K562 (cell line): Measurements from ENCODE around the gene ZNF148.

Experiments
- ARID1B ChIP-seq: fragments of 450-650 bp; IDR thresholded peaks from 2 replicates; pipeline ENCODE4 v1.6.1; 2016; ENCODE audit warnings: antibody characterized with exemption, mild to moderate bottlenecking, inconsistent platforms
- CCAR2 ChIP-seq: fragments of 200-400 bp; formaldehyde crosslinking; IDR thresholded peaks from 2 replicates; pipeline ENCODE4 v1.6.1; 2017; ENCODE audit warnings: mild to moderate bottlenecking, low read depth, low read length
- NFIC ChIP-seq: fragments of 450-650 bp; IDR thresholded peaks from 2 replicates; pipeline ENCODE4 v1.6.1; 2017; ENCODE audit warnings: mild to moderate bottlenecking, inconsistent platforms
- PRPF4 ChIP-seq: fragments of 200-400 bp; formaldehyde crosslinking; IDR thresholded peaks from one replicate; pipeline ENCODE4 v1.6.1; 2017; ENCODE audit warnings: low read length, low read depth, mild to moderate bottlenecking; ENCODE audit not compliant: insufficient read depth, poor library complexity, severe bottlenecking
- SP1 ChIP-seq: sonication (generic); formaldehyde crosslinking; IDR thresholded peaks from 2 replicates; pipeline ENCODE4 v1.8.1; 2022; ENCODE audit warnings: mild to moderate bottlenecking, missing genetic modification reagents
- STAG1 ChIP-seq: sonication (generic); formaldehyde crosslinking; IDR thresholded peaks from 2 replicates; pipeline ENCODE4 v1.5.0; 2020; ENCODE audit warnings: missing genetic modification reagents, borderline replicate concordance
- TF ChIP-seq, protein P1 (sequence below), 3 experiments: IDR thresholded peaks in 2 of 3; conservative IDR thresholded peaks in 1 of 3; 2 replicates each; pipeline ENCODE4 v1.5.1; 2011 to 2012; ENCODE audit warnings: low read length in 3 of 3, mild to moderate bottlenecking in 3 of 3, control low read depth in 2 of 3, improper control_type of control experiment in 1 of 3, inconsistent platforms in 1 of 3, low read depth in 1 of 3, mixed read lengths in 1 of 3, moderate library complexity in 1 of 3; ENCODE audit not compliant: insufficient read depth in 2 of 3
- TF ChIP-seq, protein P2 (sequence below): fragments of 250-450 bp; sonication (Bioruptor Pico); IDR thresholded peaks from 2 replicates; pipeline ENCODE4 v1.8.0; 2021; ENCODE audit warnings: borderline replicate concordance, mild to moderate bottlenecking, moderate library complexity; ENCODE audit not compliant: poor library complexity, severe bottlenecking

DNA sequence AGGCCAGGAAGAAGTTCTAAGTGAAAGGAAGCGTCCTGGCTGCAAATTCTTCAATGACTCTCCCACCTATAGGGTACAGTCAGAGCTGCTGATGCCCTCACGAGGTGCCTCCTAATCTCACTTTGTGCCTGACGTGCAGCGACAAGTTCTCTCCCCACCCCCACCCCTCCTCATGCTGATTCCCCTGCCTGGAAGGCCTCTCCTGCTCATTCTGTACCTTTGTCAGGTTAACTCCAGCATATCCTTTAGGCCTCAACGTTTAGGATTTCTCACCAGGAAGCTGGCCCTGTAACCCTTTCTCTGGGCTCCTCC lies 187.6 kb downstream of the ZNF148 start:
- TF ChIP-seq, protein P1, sequence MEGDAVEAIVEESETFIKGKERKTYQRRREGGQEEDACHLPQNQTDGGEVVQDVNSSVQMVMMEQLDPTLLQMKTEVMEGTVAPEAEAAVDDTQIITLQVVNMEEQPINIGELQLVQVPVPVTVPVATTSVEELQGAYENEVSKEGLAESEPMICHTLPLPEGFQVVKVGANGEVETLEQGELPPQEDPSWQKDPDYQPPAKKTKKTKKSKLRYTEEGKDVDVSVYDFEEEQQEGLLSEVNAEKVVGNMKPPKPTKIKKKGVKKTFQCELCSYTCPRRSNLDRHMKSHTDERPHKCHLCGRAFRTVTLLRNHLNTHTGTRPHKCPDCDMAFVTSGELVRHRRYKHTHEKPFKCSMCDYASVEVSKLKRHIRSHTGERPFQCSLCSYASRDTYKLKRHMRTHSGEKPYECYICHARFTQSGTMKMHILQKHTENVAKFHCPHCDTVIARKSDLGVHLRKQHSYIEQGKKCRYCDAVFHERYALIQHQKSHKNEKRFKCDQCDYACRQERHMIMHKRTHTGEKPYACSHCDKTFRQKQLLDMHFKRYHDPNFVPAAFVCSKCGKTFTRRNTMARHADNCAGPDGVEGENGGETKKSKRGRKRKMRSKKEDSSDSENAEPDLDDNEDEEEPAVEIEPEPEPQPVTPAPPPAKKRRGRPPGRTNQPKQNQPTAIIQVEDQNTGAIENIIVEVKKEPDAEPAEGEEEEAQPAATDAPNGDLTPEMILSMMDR (IDR thresholded peaks at IDR 0.05 in 2 of 3, conservative IDR thresholded peaks at IDR 0.05 in 1 of 3; ENCODE audit: insufficient read depth in 2 of 3, low read depth in 1 of 3, low read length in 3 of 3) = no peak
- TF ChIP-seq SP1 (no peak), CCAR2 (no peak), PRPF4 (no peak), NFIC (no peak), STAG1 (CRISPR knock-in tag) (no peak), ARID1B (no peak)
- TF ChIP-seq, protein P2, sequence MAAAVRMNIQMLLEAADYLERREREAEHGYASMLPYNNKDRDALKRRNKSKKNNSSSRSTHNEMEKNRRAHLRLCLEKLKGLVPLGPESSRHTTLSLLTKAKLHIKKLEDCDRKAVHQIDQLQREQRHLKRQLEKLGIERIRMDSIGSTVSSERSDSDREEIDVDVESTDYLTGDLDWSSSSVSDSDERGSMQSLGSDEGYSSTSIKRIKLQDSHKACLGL (CRISPR knock-in tag) = no peak
